ENCODE measurements around the gene DLG2.

DLG2 gene

DNA sequence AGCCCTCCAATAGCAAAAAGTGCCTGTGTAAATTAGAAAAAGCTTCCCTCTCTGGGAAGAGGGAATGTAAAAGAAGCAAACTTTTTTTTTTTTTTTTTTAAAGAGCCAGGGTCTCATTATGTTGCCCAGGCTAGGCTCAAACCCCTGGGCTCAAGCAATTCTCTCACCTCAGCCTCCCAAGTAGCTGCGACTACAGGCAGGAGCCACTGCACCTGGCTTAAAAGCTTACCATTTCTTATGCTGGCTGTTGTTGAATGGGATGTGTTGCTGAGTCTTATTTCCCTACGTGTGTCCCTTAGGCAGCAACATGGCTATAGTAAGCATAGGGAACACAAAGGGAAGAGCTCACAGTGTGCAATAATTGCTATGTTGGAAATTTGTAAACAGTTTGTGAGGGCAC lies 2115.5 kb downstream of the DLG2 start:
- no peak for DNase-seq (ENCODE audit: low read depth)

DNA sequence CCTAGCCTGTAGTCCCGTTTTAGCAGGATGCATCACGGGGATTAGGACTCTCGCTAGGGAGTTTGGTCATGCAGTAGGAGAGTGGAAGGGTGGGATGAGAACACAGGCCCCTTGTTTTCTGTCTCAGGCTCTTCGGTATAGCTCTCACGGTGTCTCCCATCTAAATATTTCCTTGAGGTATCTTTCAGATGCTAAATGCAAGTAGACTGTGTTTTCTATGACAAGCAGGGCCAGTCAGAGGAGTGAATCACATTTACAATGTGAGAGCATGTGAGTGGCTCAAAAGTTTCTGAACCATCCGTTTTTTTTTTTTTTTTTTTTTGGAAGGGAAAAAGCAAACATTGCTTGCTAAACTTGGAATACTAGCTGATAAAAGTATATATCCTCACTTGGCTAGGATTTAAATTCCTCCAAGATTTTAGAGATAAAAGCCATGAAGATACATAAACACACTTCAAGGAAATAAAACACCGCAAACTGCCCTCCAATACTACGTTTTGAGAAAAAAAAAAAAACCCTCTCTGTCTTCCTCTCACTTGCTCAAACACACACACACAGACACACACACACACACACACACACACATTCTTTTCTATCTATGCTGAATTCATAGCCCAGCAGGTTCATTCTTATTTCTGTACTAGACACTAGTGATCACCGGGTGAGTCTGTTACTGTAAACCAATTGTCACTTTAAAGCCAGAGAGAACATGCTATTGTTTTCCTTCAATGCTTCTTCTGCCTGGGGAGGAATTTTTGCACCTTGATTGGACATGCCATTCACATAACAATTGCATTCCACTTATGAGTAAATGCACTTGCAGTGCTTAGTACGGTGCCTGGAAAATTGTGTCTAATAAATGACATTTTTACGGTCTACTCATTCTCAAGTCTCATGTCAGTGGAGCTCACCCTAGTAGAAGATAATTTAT lies 2116.3 kb downstream of the DLG2 start:
- no peak for DNase-seq (ENCODE audit: low read depth)

DNA sequence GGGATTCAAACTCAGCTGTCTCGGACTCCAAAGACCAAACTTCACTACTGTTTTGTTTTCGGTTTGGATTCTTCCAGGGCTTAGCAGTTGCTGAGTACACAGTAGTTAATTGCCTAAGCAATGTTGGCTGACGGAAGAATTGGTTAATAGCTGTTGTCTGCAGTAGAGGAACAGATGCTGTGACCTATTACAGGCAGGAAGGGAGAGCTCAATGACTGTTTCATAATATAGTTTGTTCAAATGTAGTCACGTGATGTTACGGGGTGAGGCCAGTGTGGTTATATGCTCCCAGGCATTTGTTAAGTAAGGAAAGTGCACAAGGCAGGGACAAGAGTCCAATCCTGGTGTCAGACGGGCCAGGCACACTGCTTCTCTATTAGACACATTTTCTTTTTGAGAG lies 2118.3 kb downstream of the DLG2 start:
- no peak for DNase-seq (ENCODE audit: low read depth)

DNA sequence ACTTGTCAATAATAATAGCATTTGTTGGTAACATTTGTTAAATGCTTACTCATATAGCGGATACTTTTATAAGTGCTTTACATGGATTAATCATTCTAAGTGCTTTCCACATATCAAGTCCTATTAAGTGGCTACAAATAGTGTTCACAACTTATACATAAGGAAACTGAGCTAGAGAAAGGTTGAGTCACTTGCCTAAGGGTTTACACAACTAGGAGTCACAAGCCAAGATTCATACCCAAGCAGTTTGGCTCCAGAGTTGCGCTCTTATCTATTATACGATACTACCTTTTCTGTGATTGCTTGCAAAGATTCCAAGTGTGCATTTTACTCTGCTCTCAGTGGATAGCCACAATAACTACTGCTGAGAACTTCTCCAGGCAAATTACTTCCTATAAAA lies 2125.1 kb downstream of the DLG2 start:
- DNase-seq (ENCODE audit: low read depth), result no peak

DNA sequence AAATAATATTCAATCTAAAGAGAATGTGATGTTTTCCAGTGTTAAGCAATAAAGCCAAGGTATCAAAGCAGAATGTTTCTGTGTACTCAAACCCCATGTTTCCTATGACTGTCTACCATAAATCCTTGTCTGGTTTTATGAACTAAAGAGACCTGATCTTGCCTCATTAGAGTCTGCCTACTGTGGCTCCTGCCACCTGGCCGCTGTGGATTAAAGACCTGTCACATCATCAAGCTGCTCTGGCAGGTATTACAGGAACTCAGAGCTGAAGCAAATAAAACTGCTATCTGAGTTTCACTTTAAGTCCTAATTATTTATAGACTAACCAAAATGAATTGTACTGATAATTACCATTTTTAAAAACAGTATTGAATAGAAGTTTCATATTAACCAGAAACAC lies 2133.2 kb downstream of the DLG2 start:
- no peak for DNase-seq (ENCODE audit: low read depth)

DNA sequence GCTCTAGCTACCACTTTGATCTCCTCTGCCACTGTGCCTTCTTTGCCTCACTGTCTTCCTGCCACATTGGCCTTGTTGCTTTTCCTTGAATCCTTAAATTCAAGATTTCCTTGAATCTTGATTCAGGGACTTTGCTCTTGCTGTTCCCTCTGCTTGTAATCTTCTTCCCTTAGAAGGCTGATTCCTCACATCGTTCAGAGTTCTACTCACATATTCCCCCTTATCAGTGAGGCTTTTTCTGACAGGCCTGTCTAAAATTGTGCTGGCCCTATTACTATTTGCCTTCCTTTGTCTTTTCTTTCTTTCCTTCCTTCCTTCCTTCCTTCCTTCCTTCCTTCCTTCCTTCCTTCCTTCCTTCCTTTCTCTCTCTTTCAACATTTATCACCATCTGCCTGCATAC lies 2134.1 kb downstream of the DLG2 start:
- no peak for DNase-seq (ENCODE audit: low read depth)

DNA sequence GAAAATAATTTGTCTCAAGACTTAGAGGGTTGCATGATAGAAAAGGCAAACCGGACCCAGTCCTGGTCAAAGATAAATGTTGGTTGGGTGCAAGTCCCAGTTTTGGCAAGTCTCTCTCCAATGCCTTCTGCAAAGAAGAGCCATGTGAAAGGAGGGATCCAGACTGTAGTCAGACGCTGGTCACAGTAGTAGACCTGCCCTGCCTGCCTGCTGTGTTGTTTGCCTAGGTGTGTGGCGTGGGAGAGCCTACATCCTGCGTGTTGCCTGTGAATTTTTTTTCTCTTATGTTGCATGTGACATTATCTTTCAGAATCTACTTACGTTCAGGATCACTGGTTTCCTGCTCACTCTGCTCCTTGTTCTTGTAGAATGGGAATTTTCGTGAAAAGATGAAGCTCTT lies 2143.3 kb downstream of the DLG2 start:
- DNase-seq (ENCODE audit: low read depth), result no peak

DNA sequence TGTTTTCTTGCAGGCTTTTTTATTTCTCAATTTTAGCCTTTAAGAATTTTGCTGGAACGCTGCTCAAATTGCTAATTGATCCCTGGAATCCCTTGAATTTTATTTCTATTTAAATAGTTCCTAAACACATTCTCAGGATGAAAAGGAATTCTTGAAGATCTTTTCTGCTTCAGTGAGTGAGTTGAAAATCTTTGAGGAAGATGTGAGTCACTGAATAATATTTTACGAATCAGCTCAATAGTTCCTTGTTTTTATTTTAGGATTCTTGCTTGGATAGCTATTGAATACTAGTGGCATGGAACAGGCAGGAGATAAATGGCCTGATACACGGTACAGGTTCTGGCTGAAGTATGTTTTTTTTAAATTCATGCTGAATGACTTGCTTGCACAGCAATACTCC lies 2146.3 kb downstream of the DLG2 start:
- no peak for DNase-seq (ENCODE audit: low read depth)

DNA sequence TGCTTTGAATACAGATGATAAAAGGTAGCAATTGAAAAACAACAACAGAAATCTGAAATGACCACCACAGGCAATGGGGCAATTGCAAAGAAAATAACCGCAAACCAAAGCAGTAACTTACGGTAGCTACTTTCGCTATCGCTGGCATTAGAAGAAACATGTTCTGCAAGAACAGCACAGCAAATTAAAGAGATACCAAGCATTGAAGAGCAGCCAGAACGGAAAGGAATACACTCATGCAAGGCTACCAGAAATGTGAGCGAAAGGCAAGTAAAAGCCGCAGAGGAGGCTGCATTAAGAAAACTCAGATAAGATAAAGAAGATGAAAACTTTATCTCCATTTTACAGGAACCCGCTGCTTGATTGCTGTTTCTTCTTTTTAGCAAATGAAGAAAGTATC lies 2146.9 kb downstream of the DLG2 start:
- DNase-seq (ENCODE audit: low read depth), result no peak

DNA sequence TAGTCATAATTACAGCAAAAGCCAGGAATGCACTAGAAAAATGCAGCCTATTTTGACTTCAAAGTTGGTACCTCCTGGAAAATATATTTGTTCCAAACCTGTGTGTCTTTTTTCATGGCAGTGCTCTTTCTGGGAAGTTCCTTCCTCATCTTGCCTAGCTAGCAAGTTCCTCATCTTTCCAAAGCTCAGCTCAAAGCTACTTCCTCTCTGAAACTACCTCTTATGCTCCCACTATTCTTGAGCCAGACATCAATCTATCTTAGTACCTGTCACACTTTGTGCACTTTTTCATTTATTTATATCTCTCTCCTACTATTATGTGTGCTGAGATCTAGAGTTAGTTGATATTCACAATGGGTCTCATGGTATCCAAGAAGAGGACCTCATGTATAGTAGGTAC lies 2149.4 kb downstream of the DLG2 start:
- DNase-seq (ENCODE audit: low read depth), result no peak

DNA sequence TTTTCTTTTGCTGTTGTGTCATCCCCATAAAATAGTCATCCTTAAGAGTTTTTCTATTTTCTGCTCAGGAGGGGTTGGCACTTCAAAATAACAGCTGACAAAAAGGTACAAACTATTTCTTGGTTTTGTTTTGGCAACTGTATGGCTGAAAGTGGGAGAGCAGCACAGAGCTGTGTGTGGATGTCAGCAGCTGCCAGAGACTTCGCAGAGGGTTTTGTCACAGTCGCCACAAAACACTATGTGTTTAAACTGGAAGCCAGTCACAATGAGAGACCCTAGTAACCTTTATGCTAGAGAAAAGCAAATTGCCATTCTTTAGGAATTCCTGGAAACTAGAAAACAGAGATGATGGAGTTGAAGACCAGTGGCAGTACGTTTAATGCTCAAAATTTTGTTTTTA lies 2151.4 kb downstream of the DLG2 start:
- DNase-seq (ENCODE audit: low read depth), result no peak

DNA sequence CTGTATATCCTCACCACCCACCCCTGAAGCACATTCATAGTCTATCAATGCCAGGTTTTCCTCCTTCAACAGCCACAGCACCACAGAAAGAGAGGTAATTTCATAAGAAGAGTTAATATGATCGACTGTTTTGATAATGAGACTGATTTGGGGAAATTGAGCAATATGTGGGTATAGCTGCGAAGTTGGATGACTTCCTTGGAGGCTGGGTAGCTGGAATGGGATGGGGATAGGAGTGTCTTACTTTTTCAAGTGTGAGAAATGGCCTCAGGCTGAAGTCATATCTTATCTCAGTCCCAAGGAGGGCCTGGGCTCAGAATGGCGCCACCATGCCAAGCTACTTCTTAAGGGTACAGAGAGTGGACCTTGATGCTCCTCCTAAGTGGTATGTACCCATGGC lies 2153.4 kb downstream of the DLG2 start:
- DNase-seq (ENCODE audit: low read depth), result no peak

DNA sequence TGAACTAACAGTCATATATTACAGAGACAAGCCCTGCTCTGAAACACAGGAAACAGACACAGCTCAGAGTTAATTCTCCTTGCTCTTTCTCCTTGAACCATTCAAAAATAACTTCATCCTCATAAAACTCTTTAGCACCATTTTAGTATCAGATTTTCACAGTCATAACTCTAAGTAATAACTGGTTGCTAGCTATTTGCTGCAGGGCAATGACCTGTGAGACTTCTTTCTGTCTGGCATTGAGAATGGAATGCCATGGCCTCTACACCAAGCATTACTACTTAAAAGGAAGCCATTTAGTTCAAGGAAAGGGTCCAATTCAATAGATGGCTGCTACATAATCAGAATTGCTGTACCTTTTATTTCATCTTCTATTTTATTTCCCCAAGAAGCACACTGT lies 2154.3 kb downstream of the DLG2 start:
- DNase-seq (ENCODE audit: low read depth), result no peak

DNA sequence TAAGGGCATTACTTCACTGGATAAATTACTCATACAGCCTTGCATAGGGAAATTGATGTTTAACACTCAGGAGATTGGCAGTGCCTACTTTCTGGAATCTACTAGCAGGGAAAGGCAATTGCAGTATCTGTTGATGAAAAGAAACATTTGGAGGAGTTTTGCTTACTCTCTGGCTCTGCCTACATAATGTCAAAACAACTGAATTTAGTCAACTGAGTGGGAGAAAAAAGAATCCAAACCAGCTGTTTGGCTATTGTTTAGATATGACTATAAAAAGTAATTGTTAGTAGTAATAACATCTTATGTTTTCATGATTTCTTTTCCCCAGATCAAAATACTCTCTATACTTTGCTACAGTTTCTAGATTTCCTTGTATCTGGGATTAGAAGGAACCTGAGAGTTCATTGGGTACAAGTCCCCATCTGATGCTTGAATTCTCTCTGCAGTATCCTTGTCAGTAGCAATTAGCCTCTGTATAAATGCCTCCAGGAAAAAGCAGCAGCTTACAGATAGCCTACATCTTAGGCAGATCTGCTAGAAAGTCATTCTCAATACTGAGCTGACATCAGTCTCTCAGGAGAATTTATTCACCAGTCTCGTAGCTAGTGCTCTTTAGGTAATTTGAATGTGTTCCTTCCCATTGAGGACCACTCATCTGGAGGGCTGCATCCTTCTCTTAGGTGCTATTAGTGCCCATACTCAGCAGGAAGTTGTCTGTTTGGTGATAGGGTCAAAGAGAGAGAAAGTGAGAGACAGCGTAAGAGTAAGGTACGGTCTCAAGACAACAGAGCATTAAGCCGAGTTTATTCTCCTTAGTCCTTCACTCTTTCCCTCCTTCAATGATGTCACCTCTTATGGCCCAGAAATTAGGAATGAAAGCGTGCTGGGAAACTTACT lies 2155.1 kb downstream of the DLG2 start:
- DNase-seq (ENCODE audit: low read depth), result no peak

DNA sequence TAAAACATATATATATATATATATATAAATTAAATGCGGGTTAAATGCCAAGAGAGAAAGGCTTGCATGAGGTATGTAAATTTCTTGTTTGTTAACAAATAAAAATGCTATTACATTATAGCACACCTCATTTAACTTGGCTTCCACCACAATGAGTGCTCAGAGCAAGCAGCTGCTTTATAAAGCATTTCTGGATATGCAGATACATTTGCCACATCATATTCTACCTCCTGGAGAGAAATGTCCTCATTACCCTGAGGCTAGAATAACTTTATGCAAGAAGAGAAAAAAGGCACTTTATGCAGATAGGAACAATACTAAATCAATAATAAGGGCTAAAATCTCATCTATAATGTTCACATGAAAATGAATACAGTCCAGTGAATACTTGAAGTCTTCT lies 2159.3 kb downstream of the DLG2 start:
- DNase-seq (ENCODE audit: low read depth), result no peak

DNA sequence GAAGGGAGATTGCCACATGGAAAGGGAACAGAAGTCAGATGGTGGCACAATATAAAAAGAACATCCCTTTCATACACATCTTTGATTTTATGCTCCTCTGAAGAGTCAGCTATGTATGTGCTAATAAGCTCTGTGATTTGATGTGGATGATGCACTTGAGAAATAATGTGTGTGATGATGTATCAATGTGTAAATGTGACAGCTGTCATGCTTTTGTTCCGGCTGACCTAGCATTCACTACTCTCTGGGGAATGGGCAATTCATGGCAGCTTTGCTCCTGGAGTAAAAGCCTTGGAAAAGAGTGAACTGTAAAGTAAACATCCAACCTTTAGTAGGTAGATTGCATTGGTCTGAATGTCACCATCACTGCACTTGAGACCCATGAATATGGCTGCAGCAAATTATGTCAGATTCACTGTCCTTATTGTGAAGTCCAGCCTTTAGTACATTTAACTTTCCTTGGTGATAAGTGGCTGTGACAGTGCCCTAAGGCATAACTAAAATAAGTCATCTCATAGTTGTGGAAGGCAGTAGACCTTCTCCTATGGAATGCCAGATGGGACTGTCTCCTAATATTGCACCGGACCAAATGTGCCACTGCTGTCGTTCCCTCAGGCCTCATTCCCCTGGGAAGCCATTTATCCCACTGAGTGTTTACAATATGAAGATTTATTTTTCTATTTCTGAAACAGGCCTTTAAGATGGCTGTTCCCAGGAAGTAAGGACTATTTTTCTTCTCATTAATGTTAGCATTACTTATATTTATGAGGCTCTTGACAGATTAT lies 2162.8 kb downstream of the DLG2 start:
- DNase-seq (ENCODE audit: low read depth), result no peak

DNA sequence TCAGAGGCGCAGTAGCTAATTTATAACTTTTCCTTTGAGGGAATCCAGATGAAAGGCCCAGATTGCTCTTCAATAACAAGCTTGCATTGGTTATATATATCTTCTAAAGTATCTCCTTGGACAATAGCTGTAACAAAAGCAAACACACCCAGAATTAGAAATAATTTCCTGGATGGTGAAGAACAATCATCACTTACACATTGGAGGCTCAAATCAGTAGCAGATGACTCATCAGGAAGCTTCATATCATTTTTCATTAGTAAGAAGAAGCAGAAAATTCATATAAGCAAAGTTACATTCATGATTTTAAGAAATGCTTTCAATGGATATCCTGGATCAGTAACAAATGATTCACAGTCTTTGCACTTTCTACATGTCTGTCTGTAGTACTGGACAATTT lies 2167.3 kb downstream of the DLG2 start:
- DNase-seq (ENCODE audit: low read depth), result no peak

DNA sequence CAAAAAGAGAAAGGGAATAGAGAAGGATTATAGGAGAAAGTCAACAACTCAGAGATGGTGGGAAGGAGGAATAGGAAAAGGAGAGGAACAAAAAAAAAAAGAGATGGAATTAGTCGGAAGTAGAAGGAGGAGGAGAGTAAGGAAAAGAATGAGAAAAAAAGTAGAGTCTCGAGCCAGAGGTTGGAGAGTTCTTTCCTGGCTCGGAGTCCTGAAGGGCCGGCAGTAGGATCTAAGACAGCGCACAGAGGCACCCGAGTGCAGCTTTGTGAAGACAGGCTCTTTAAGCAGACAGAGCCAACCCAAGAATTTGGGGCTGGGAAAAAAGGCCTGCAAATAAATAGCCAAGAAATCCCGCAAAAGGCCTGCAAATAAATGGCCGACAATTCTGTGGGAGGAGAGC lies 2170.6 kb downstream of the DLG2 start:
- no peak for DNase-seq (ENCODE audit: low read depth)

DNA sequence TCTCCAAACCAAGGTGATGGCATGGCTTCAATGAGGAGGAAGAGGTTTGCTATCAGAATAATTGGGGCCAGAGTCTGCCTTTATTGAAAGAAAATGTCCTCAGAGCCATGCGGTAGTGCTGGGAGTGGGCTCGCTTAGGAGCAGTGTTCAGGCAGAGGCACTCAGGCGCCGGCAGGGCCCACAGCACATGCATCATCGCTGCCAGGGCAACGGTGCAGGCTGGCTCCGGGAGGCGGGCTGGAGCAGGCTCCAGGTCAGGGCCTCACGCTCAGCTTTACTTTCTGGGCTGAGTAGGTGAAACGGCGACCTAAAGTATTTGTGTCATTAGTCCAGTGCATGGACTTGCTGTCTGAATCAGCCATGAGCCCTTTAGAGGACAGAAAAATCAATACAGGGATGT lies 2171.1 kb downstream of the DLG2 start:
- DNase-seq (ENCODE audit: low read depth), result no peak

DNA sequence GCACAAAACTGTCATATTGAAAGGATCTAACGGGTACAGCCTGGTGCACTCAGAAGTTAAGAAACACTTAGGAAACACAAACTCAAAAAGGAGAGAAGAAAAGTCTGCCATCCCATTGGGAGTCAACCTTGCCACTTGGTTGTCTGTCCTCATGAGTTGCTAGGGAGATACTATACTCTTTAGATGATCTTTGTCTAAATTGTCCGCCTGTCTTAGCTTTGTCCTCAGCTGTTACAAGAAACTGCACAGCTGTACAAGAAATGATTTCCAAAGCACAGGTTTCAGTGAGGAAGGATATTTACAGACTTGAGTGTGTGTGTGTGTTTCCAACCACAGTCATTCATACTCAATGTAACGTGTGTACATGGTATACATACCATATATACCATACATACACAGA lies 2171.8 kb downstream of the DLG2 start:
- no peak for DNase-seq (ENCODE audit: low read depth)

DNA sequence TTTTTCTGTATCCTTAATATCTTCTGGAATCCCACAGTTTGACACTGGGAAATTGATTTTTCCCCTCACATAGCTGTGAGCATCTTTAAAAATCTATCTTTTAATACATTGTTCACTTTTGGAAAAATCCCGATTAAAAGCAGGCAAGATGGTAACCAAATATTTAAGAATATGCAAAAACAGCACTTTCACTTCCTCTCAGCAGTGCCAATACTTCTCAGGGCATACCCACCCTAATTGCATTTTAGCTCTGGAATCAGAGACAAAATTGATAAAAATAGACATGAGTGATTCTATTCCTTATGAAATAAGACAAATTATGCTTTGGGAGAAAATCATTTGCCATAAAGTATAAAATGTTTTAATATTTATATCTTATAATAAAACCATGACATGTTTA lies 2172.5 kb downstream of the DLG2 start:
- no peak for DNase-seq (ENCODE audit: low read depth)

DNA sequence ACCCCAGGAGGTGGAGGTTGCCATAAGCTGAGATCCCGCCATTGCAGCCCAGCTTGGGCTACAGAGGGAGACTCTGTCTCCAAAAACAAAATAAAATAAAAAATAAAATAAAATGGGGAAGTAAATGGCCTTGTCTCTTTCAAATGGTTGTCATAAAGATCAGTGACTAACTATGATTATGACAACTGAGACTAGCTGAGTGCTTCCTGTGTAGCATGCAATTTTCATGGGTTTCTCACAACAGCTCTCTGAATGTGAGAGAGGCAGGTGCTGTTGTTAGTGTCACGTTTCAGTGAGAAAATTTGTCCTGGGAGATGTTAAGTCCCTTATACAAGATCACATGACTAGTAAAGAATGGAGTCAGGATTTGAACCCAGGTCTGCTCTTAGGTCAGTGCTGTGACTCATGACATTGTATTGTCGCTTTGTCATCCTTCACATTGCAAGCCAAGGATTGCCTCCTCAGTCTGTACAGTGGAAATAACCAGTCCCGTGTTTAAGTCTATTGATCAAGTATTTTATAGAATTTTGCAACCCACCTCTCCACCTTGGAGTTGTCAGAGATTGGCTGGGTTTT lies 2177.7 kb downstream of the DLG2 start:
- no peak for DNase-seq (ENCODE audit: low read depth)

Data from activated T-helper 1 cell treated with Interleukin-2 at 50 U/mL for 16 hours (primary cell).